Measurements from ENCODE around the gene PRDM4. TPM values are rescaled to one million over a fixed set of nuclear protein-coding genes. Genes with fewer than 3 reads are reported as not detected.

PRDM4 gene
- total RNA-seq, 4 donors from 2014 or later, result 18.3 to 29.4 (median 26.8) TPM

GRCh38 chr12:107685360-107686248 lies 75.3 kb downstream of the PRDM4 start, which contains the start of gene PWP1:
Gene PWP1 (plus strand): TSS chr12:107685799. CDS start chr12:107685900, 101 bp downstream.
- H3K27me3 ChIP-seq, result peaks cover 0 to 8% (median 0%) of the 10 kb centered on the region in 4 donors
- H3K36me3 ChIP-seq, result peaks cover 19 to 25% (median 25%) of the 10 kb centered on the region in 4 donors
- H3K4me1 ChIP-seq, result peaks cover 14 to 32% (median 22%) of the 10 kb centered on the region in 4 donors
- DNase-seq (ENCODE audit: extremely low spot score), result peak; percentile 98
- H3K9me3 ChIP-seq, result no peaks in the 10 kb centered on the region
- H3K4me3 ChIP-seq, result peak within 1 kb of the TSS; percentile 75 to 91 (median 78)
- intact Hi-C loops (cut with DNase I), result loop anchor here (5.0 kb wide), 1 partner anchor 77 kb away; the partner anchor contains the start of gene PRDM4
- WGBS, result under 1% methylated on average over 31 of the region's 51 CpGs
- H3K27ac ChIP-seq (replicated peaks in 1 of 4), result peak within 1 kb of the TSS; percentile 68 to 86 (median 75)
- TF ChIP-seq POLR2A (IDR thresholded peaks at IDR 0.05; ENCODE audit: low read depth) (no peak), EP300 (IDR thresholded peaks at IDR 0.05) (no peak), POLR2AphosphoS5 (IDR thresholded peaks at IDR 0.05) (peak; percentile 93 to 95), CTCF (IDR thresholded peaks at IDR 0.05) (peak in 1 of 3 experiments; percentile 21)

- Histone ChIP-seq H3K36me3 (peaks cover 13 to 19% (median 18%) of the 10 kb centered on the region in 4 donors), H3K9me3 (no peaks in the 10 kb centered on the region), H3K27ac (replicated peaks in 1 of 4) (peak overlapping the region; percentile 68 to 86 (median 75)), H3K4me3 (peak overlapping the region; percentile 75 to 91 (median 78)), H3K4me1 (peaks cover 14 to 32% (median 22%) of the 10 kb centered on the region in 4 donors), H3K27me3 (peaks cover 0 to 8% (median 0%) of the 10 kb centered on the region in 4 donors)
- intact Hi-C loops (cut with DNase I), result loop anchor here (5.0 kb wide), 1 partner anchor 77 kb away; the partner anchor contains the start of gene PRDM4
- DNase-seq (ENCODE audit: extremely low spot score), result no peak
- TF ChIP-seq POLR2AphosphoS5 (IDR thresholded peaks at IDR 0.05) (no peak), POLR2A (IDR thresholded peaks at IDR 0.05; ENCODE audit: low read depth) (no peak), CTCF (IDR thresholded peaks at IDR 0.05) (no peak), EP300 (IDR thresholded peaks at IDR 0.05) (no peak)
- 1% methylated on average over 9 of the region's 9 CpGs for WGBS
Observed at GRCh38 chr12:107684990-107685359, 76.0 kb downstream of the PRDM4 start.

- H3K27me3 ChIP-seq, result peaks cover 0 to 12% (median 0%) of the 10 kb centered on the region in 4 donors
- no peak for DNase-seq (ENCODE audit: extremely low spot score)
- TF ChIP-seq POLR2AphosphoS5 (IDR thresholded peaks at IDR 0.05) (no peak), POLR2A (IDR thresholded peaks at IDR 0.05; ENCODE audit: low read depth) (no peak), EP300 (IDR thresholded peaks at IDR 0.05) (no peak), CTCF (IDR thresholded peaks at IDR 0.05) (no peak)
- H3K9me3 ChIP-seq, result no peaks in the 10 kb centered on the region
- H3K4me3 ChIP-seq, result peak overlapping the region in 3 of 4 donors; percentile 75 to 91 (median 81)
- intact Hi-C loops (cut with DNase I), result no loop called here
- H3K36me3 ChIP-seq, result peaks cover 6 to 12% (median 11%) of the 10 kb centered on the region in 4 donors
- peaks cover 14 to 32% (median 22%) of the 10 kb centered on the region in 4 donors for H3K4me1 ChIP-seq
- H3K27ac ChIP-seq (replicated peaks in 1 of 4), result no peak overlapping the region
- WGBS, result 76% methylated on average over 3 of the region's 3 CpGs
Observed at GRCh38 chr12:107684029-107684795, 76.7 kb downstream of the PRDM4 start.

Other genes starting within 250 kb of the PRDM4 start
- gene PWP1, start 75.3 kb downstream of the PRDM4 start, total RNA-seq, result 10 to 100 TPM; 39.7 to 98.7 (median 49.6) TPM
- not detected for gene ASCL4, start 13.6 kb upstream of the PRDM4 start, total RNA-seq